GM10248 (cell line): ENCODE results near the gene CCL7.

Experiments used
- CTCF ChIA-PET: fragments of 300-600 bp; sonication (Branson Sonifier 250); formaldehyde crosslinking; extraction: SDS; loops from one replicate; lab custom pipeline; 2021; ENCODE audit warnings: antibody characterized with exemption; lab: Yijun Ruan, JAX
- POLR2A ChIA-PET: fragments of 350-650 bp; sonication (Branson Sonifier 250); formaldehyde crosslinking; extraction: SDS; loops from one replicate; lab custom pipeline; 2020; ENCODE audit warnings: antibody characterized with exemption; lab: Yijun Ruan, JAX
- DNase-seq: peaks from one replicate; pipeline ENCODE4 v3.0.0; 2012; ENCODE audit errors: extremely low spot score
- TF ChIP-seq, protein P1 (sequence below): IDR thresholded peaks from 2 replicates; pipeline ENCODE4 v1.5.1; 2012; ENCODE audit warnings: mild to moderate bottlenecking, low read depth; ENCODE audit errors: extremely low read depth, missing control alignments, control extremely low read depth

Gene CCL7

DNA sequence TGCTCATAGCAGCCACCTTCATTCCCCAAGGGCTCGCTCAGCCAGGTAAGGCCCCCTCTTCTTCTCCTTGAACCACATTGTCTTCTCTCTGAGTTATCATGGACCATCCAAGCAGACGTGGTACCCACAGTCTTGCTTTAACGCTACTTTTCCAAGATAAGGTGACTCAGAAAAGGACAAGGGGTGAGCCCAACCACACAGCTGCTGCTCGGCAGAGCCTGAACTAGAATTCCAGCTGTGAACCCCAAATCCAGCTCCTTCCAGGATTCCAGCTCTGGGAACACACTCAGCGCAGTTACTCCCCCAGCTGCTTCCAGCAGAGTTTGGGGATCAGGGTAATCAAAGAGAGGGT is 14.7 kb upstream of the CCL7 start:
- ChIA-PET CTCF (interaction anchor here (1.5 to 2.0 kb wide), 3 partner anchors 51 to 106 kb away, joined by 4 to 8 read pairs (median 5); no protein-coding TSS in a partner anchor), POLR2A (no interaction called here)
- DNase-seq = no peak
- TF ChIP-seq, protein P1, sequence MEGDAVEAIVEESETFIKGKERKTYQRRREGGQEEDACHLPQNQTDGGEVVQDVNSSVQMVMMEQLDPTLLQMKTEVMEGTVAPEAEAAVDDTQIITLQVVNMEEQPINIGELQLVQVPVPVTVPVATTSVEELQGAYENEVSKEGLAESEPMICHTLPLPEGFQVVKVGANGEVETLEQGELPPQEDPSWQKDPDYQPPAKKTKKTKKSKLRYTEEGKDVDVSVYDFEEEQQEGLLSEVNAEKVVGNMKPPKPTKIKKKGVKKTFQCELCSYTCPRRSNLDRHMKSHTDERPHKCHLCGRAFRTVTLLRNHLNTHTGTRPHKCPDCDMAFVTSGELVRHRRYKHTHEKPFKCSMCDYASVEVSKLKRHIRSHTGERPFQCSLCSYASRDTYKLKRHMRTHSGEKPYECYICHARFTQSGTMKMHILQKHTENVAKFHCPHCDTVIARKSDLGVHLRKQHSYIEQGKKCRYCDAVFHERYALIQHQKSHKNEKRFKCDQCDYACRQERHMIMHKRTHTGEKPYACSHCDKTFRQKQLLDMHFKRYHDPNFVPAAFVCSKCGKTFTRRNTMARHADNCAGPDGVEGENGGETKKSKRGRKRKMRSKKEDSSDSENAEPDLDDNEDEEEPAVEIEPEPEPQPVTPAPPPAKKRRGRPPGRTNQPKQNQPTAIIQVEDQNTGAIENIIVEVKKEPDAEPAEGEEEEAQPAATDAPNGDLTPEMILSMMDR = no peak

DNA sequence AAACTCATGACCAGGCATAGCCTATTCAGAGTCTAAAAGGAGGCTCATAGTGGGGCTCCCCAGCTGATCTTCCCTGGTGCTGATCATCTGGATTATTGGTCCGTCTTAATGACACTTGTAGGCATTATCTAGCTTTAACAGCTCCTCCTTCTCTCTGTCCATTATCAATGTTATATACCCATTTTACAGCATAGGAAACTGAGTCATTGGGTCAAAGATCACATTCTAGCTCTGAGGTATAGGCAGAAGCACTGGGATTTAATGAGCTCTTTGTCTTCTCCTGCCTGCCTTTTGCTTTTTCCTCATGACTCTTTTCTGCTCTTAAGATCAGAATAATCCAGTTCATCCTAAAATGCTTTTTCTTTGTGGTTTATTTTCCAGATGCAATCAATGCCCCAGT is 14.2 kb upstream of the CCL7 start:
- CTCF ChIA-PET = interaction anchor here (0.9 to 2.0 kb wide), 4 partner anchors 12 to 105 kb away, joined by 3 to 8 read pairs (median 4); no protein-coding TSS in a partner anchor
- POLR2A ChIA-PET = no interaction called here
- TF ChIP-seq, protein P1 = no peak
- DNase-seq = no peak

DNA sequence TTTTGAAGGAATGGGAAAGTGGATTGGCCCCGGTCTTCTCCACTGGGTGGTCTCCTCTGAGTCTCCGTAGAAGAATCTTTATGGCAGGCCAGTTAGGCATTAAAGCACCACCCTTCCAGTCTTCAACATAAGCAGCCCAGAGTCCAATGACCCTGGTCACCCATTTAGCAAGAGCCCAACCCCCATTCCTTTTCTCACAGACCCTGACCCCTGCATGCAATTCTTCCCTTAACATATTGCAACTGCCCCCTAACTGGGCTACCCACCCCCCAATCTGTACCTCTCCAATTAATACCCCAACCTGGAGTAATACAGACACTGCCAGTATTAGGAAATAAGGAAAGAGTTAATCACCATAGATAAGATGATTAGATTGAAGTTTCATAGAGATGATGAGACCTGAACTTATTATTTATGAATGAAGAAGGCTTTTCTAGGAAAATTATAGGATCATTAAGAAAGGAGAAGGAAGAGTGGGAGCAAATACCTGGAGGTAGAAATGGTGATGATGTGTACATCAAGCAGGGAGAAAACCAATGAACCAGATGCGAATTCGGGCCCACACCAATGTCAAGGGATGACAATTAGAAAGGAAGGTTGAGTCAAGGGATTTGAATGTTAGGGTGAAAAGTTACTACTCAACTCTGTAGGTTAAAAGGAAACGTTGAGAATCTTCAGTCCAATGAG is 12.6 kb upstream of the CCL7 start:
- TF ChIP-seq, protein P1 = no peak
- ChIA-PET CTCF (no interaction called here), POLR2A (no interaction called here)
- no peak for DNase-seq

DNA sequence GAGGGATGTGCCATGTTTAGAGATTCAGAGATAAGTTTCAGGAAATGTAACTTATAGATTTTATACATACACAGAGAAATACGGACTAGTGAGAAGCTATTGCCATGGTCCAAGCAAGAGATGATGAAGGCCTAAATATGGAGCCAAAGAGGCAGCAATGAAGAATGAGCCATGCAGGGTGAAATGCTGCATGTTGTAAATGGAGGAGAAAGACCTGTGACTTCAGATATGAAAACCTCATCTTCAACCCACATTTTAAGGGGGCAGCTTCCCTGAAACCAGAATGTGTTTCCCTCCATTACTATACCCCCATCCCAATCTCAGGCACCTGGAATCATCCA is 12.1 kb upstream of the CCL7 start:
- ChIA-PET CTCF (no interaction called here), POLR2A (no interaction called here)
- TF ChIP-seq, protein P1 = no peak
- no peak for DNase-seq

DNA sequence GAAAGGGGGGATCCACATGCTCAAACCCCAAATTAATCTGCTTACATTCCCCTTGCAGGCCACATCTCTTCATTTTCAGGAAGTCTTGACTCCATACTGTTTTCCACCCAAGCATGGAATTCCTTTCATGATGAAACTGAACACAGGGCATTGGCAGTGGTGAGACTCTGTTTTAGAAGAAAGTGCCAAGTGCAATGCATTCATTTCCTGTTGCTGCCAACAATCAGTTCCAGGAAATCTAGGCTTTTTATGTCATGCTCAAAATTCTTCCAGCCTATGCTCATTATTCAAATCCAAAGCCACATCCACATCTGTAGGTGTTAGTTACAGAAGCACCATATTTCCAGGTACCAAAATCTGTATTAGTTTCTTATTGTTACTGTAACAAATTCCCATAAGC is 10.9 kb upstream of the CCL7 start:
- no peak for DNase-seq
- ChIA-PET CTCF (no interaction called here), POLR2A (no interaction called here)
- TF ChIP-seq, protein P1 = no peak

DNA sequence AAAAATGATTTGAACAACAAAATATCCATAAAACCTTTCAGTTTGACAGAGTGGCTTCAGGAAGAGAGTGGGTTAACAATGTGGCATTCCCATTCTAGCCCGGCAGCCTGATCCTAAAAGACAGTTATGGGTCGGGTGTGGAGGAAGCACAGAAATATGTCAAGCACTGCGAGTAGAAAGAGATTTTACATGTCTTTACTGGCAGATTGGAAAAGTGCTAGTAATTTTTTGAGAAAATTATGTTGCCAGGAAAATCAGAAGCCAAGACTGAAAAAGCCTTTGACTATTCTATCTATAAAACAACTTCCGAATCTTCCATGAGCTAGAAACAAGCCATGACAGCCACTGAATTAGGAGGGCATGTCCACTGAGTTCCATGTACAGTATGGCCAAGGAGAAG is 9.2 kb upstream of the CCL7 start:
- POLR2A ChIA-PET = no interaction called here
- CTCF ChIA-PET = no interaction called here
- TF ChIP-seq, protein P1 = no peak
- no peak for DNase-seq
